Caco-2 (cell line): ENCODE data around the gene KRTAP2-4. TPM values are rescaled to one million over a fixed set of nuclear protein-coding genes. Genes with fewer than 3 reads are reported as not detected.
"Not testable (repeated sequence)": the region's sequence is repeated elsewhere in the genome, so short reads cannot be mapped to it uniquely, and the experiment has no call there.

Experiments
- BruUV-seq: library from RNA; stranded (reverse); fragments of 400-500 nt; replicated peaks from 2 replicates; lab custom pipeline; 2021; lab: Mats Ljungman, UMichigan
- CTCF ChIA-PET: fragments of 300-600 bp; sonication (Branson Sonifier 250); formaldehyde crosslinking; loops from one replicate; lab custom pipeline; 2022; ENCODE audit warnings: antibody characterized with exemption; lab: Charles Lee
- POLR2A ChIA-PET: fragments of 300-600 bp; sonication (Branson Sonifier 250); formaldehyde crosslinking; loops from one replicate; lab custom pipeline; 2022; ENCODE audit warnings: antibody characterized with exemption; lab: Charles Lee
- DNase-seq, 2 experiments: peaks; one replicate each; pipeline versions ENCODE4 v3.0.0 to v3.0.0-alpha.2; 2020 to 2022
- H3K27me3 ChIP-seq: replicated peaks from 2 replicates; pipeline ENCODE4 v1.6.0; 2011; ENCODE audit warnings: low read length; ENCODE audit not compliant: control insufficient read depth, insufficient read depth
- H3K36me3 ChIP-seq: 2 replicates; pipeline ENCODE4 v1.5.1; 2011; ENCODE audit warnings: low read length; ENCODE audit not compliant: control insufficient read depth, insufficient read depth
- H3K4me1 ChIP-seq: fragments of 250-450 bp; sonication (Bioruptor Pico); 2 replicates; pipeline ENCODE4 v1.5.1; 2020; ENCODE audit warnings: mild to moderate bottlenecking
- H3K4me3 ChIP-seq: 2 replicates; pipeline ENCODE4 v1.5.1; 2011; ENCODE audit warnings: low read depth, mild to moderate bottlenecking, control low read depth, low read length
- H3K9me3 ChIP-seq: fragments of 250-450 bp; sonication (Bioruptor Pico); 2 replicates; pipeline ENCODE4 v1.5.1; 2020; ENCODE audit warnings: mild to moderate bottlenecking, moderate library complexity
- H3K27ac Mint-ChIP-seq: one replicate; pipeline ENCODE4 v1.8.0; 2022; ENCODE audit warnings: mixed read lengths; ENCODE audit not compliant: unreplicated experiment
- H3K27me3 Mint-ChIP-seq: one replicate; pipeline ENCODE4 v1.8.0; 2022; ENCODE audit warnings: mixed read lengths; ENCODE audit not compliant: insufficient read depth, unreplicated experiment
- H3K36me3 Mint-ChIP-seq: one replicate; pipeline ENCODE4 v1.8.0; 2022; ENCODE audit warnings: mild to moderate bottlenecking, mixed read lengths; ENCODE audit not compliant: insufficient read depth, unreplicated experiment
- H3K4me1 Mint-ChIP-seq: one replicate; pipeline ENCODE4 v1.8.0; 2022; ENCODE audit warnings: low read depth, mixed read lengths; ENCODE audit not compliant: unreplicated experiment
- H3K4me3 Mint-ChIP-seq: one replicate; pipeline ENCODE4 v1.8.0; 2022; ENCODE audit warnings: mild to moderate bottlenecking, moderate library complexity, mixed read lengths; ENCODE audit not compliant: unreplicated experiment
- H3K9me3 Mint-ChIP-seq: one replicate; pipeline ENCODE4 v1.8.0; 2022; ENCODE audit warnings: mixed read lengths; ENCODE audit not compliant: unreplicated experiment
- CTCF ChIP-seq, 2 experiments: fragments of 200-600 bp in 1 of 2; IDR thresholded peaks; 1 replicate in 1 of 2; 2 replicates in 1 of 2; pipeline versions ENCODE4 v1.5.1 to v1.8.0; 2011 to 2022; ENCODE audit warnings: antibody characterized with exemption in 1 of 2, control low read depth in 1 of 2, inconsistent platforms in 1 of 2, low read depth in 1 of 2, low read length in 1 of 2, mild to moderate bottlenecking in 1 of 2, moderate library complexity in 1 of 2; ENCODE audit not compliant: insufficient read depth in 1 of 2, severe bottlenecking in 1 of 2, unreplicated experiment in 1 of 2
- intact Hi-C: fragments of 100-400 bp; cut with micrococcal nuclease; formaldehyde crosslinking; loops from one replicate; pipeline ENCODE4 v1.10.0; 2022; ENCODE audit not compliant: unreplicated experiment
- total RNA-seq: library from RNA; stranded (reverse); gene quantifications from 2 replicates; pipeline ENCODE4 v1.2.3, GENCODE V29; 2022

KRTAP2-4 gene
- total RNA-seq, 1 experiment from 2014 or later: not detected

- no peaks in the 10 kb centered on the region for H3K27me3 Mint-ChIP-seq
- H3K9me3 ChIP-seq: peaks cover 14% of the 10 kb centered on the region
- DNase-seq: no peak
- H3K4me3 Mint-ChIP-seq: no peak overlapping the region
- CTCF ChIA-PET: no interaction called here
- TF ChIP-seq CTCF (IDR thresholded peaks at IDR 0.05; ENCODE audit: insufficient read depth in 1 of 2, low read depth in 1 of 2, low read length in 1 of 2, severe bottlenecking in 1 of 2, unreplicated experiment in 1 of 2): no peak
- no peaks in the 10 kb centered on the region for H3K4me1 Mint-ChIP-seq
- no TSS peak for BruUV-seq
- H3K27me3 ChIP-seq: no peaks in the 10 kb centered on the region
- no peak overlapping the region for H3K4me3 ChIP-seq
- POLR2A ChIA-PET: no interaction called here
- no peaks in the 10 kb centered on the region for H3K36me3 ChIP-seq
- intact Hi-C loops: no loop called here
- H3K27ac Mint-ChIP-seq: no peak overlapping the region
- H3K4me1 ChIP-seq: no peaks in the 10 kb centered on the region
- no peaks in the 10 kb centered on the region for H3K36me3 Mint-ChIP-seq
- peaks cover 29% of the 10 kb centered on the region for H3K9me3 Mint-ChIP-seq
Observed at GRCh38 chr17:41107941-41108450, 42.3 kb upstream of the KRTAP2-4 start.

GRCh38 chr17:41105347-41105746 lies 39.7 kb upstream of the KRTAP2-4 start, which contains the start of gene KRTAP4-9:
Gene KRTAP4-9 (plus strand): TSS chr17:41105389. CDS start chr17:41105389, 0 bp downstream.
- H3K27ac Mint-ChIP-seq, H3K4me1 Mint-ChIP-seq, H3K36me3 ChIP-seq, POLR2A ChIA-PET, H3K9me3 ChIP-seq, DNase-seq, CTCF ChIA-PET, intact Hi-C loops, H3K4me3 ChIP-seq, H3K4me1 ChIP-seq, H3K27me3 ChIP-seq, H3K4me3 Mint-ChIP-seq, H3K27me3 Mint-ChIP-seq, BruUV-seq, H3K36me3 Mint-ChIP-seq: not testable (repeated sequence)
- H3K9me3 Mint-ChIP-seq: peaks cover 14% of the 10 kb centered on the region

- H3K4me3 ChIP-seq, intact Hi-C loops, H3K36me3 Mint-ChIP-seq, BruUV-seq, CTCF ChIA-PET, DNase-seq, H3K4me1 ChIP-seq, H3K27me3 Mint-ChIP-seq, H3K27ac Mint-ChIP-seq, H3K27me3 ChIP-seq, H3K36me3 ChIP-seq, POLR2A ChIA-PET, H3K4me1 Mint-ChIP-seq, H3K9me3 ChIP-seq, H3K4me3 Mint-ChIP-seq, H3K9me3 Mint-ChIP-seq: not testable (repeated sequence)
Observed at GRCh38 chr17:41104386-41105038, 38.8 kb upstream of the KRTAP2-4 start.

- POLR2A ChIA-PET: no interaction called here
- intact Hi-C loops: no loop called here
- CTCF ChIA-PET: no interaction called here
- H3K4me3 Mint-ChIP-seq: no peak overlapping the region
- H3K36me3 Mint-ChIP-seq: no peaks in the 10 kb centered on the region
- no peaks in the 10 kb centered on the region for H3K27me3 ChIP-seq
- H3K4me3 ChIP-seq: no peak overlapping the region
- BruUV-seq: no TSS peak
- no peaks in the 10 kb centered on the region for H3K9me3 Mint-ChIP-seq
- no peak overlapping the region for H3K27ac Mint-ChIP-seq
- H3K4me1 Mint-ChIP-seq: peaks cover 8% of the 10 kb centered on the region
- TF ChIP-seq CTCF (IDR thresholded peaks at IDR 0.05; ENCODE audit: insufficient read depth in 1 of 2, low read depth in 1 of 2, low read length in 1 of 2, severe bottlenecking in 1 of 2, unreplicated experiment in 1 of 2): no peak
- no peak for DNase-seq
- H3K36me3 ChIP-seq: no peaks in the 10 kb centered on the region
- H3K4me1 ChIP-seq: peaks cover 10% of the 10 kb centered on the region; the same call in 1 of the 2 replicates
- H3K27me3 Mint-ChIP-seq: no peaks in the 10 kb centered on the region
- 0 out of 2 replicates have a peak, but pooled peaks cover 4% of the 10 kb centered on the region for H3K9me3 ChIP-seq
Observed at GRCh38 chr17:41103896-41104295, 38.2 kb upstream of the KRTAP2-4 start.
